Measurements from ENCODE around the gene MATCAP1.
A peak's percentile ranks its signal among the peaks of the same experiment; 100 is the strongest.

DNA sequence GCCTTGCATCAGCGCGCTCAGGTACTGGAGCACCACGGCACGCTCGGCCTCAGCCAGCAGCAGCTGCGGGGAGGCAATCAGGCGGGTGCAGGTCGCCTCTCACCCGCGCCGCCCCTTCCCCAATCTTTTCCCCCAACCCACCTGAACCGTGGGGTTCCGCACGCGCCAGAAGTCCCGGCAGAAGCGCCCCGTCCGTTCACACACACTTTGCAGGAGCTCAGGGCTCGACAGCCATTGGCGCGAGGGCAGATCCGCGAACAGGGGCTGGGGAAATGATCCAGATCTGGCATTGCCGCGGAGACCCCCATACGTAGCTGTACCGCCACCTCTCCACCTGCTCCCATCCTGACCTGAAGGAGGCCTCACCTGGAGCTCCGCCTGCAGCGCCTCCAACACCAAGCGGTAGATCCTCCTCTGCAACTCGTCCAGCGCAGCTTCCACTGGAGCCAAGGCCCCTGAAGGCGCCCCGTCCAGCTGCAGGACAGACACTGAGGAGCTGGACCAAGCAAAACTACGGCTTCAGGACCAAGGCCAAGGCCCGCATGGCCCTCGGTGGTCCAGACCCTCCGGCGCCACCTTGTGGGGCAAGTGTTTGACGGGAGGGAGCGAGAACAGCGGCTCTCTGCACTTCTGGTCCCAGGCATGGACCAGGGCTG lies 1.4 kb upstream of the MATCAP1 start:
- TF ChIP-seq, protein P1, sequence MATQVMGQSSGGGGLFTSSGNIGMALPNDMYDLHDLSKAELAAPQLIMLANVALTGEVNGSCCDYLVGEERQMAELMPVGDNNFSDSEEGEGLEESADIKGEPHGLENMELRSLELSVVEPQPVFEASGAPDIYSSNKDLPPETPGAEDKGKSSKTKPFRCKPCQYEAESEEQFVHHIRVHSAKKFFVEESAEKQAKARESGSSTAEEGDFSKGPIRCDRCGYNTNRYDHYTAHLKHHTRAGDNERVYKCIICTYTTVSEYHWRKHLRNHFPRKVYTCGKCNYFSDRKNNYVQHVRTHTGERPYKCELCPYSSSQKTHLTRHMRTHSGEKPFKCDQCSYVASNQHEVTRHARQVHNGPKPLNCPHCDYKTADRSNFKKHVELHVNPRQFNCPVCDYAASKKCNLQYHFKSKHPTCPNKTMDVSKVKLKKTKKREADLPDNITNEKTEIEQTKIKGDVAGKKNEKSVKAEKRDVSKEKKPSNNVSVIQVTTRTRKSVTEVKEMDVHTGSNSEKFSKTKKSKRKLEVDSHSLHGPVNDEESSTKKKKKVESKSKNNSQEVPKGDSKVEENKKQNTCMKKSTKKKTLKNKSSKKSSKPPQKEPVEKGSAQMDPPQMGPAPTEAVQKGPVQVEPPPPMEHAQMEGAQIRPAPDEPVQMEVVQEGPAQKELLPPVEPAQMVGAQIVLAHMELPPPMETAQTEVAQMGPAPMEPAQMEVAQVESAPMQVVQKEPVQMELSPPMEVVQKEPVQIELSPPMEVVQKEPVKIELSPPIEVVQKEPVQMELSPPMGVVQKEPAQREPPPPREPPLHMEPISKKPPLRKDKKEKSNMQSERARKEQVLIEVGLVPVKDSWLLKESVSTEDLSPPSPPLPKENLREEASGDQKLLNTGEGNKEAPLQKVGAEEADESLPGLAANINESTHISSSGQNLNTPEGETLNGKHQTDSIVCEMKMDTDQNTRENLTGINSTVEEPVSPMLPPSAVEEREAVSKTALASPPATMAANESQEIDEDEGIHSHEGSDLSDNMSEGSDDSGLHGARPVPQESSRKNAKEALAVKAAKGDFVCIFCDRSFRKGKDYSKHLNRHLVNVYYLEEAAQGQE (IDR thresholded peaks at IDR 0.05; ENCODE audit: low read depth) = peak; percentile 93
- TF ChIP-seq, protein P2, sequence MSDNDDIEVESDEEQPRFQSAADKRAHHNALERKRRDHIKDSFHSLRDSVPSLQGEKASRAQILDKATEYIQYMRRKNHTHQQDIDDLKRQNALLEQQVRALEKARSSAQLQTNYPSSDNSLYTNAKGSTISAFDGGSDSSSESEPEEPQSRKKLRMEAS (IDR thresholded peaks at IDR 0.05) = peak; percentile 86
- TF ChIP-seq EP300 (IDR thresholded peaks at IDR 0.05; ENCODE audit: borderline replicate concordance) = no peak

Measured in Ishikawa (cell line).